Peyer's patch (tissue), 4 donors: ENCODE data around the gene EML1. TPM values are rescaled to one million over a fixed set of nuclear protein-coding genes. Genes with fewer than 3 reads are reported as not detected.

Source experiments
- DNase-seq, 3 donors: peaks; one replicate each; pipeline ENCODE4 v3.0.0-alpha.2; 2017 to 2019
- H3K27ac ChIP-seq, 4 donors: fragments of 200-600 bp; sonication (generic); one replicate each; pipeline ENCODE4 v1.5.1; 2016 to 2019
- H3K27me3 ChIP-seq, 2 donors: fragments of 200-600 bp; sonication (generic); one replicate each; pipeline ENCODE4 v1.5.1; 2019
- H3K36me3 ChIP-seq, 3 donors: fragments of 200-600 bp; sonication (generic); one replicate each; pipeline ENCODE4 v1.5.1; 2016 to 2019
- H3K4me1 ChIP-seq, 4 donors: fragments of 200-600 bp; sonication (generic); one replicate each; pipeline ENCODE4 v1.5.1; 2016 to 2019
- H3K4me3 ChIP-seq, 4 donors: fragments of 200-600 bp; sonication (generic); 1 replicate in 3 of 4; 2 replicates in 1 of 4; pipeline ENCODE4 v1.5.1; 2016 to 2019; ENCODE audit warnings: mild to moderate bottlenecking in 1 of 4
- H3K9me3 ChIP-seq, 4 donors: fragments of 200-600 bp; sonication (generic); one replicate each; pipeline ENCODE4 v1.5.1; 2016 to 2019; ENCODE audit warnings: mild to moderate bottlenecking in 1 of 4
- CTCF ChIP-seq, 6 experiments: fragments of 450-650 bp in 4 of 6; fragments of 200-600 bp in 2 of 6; sonication (generic) in 1 of 6; IDR thresholded peaks; one replicate each; pipeline ENCODE4 v1.5.1; 2017 to 2019; ENCODE audit warnings: antibody characterized with exemption in 6 of 6, mild to moderate bottlenecking in 3 of 6, moderate library complexity in 1 of 6
- POLR2A ChIP-seq, 2 donors: fragments of 450-650 bp; IDR thresholded peaks; one replicate each; pipeline ENCODE4 v1.5.1; 2017; ENCODE audit warnings: antibody characterized with exemption in 2 of 2, mild to moderate bottlenecking in 2 of 2, moderate library complexity in 2 of 2
- total RNA-seq, 4 donors: library from RNA; depleted of rRNA; stranded (reverse); fragments of >200 nt; gene quantifications; one replicate each; pipeline ENCODE4 v1.1.0, GENCODE V29; 2016

The EML1 gene
- total RNA-seq, 4 donors from 2014 or later = 12.3 to 32.2 (median 18.9) TPM

- TF ChIP-seq POLR2A (IDR thresholded peaks at IDR 0.05) = no peak
- TF ChIP-seq CTCF (IDR thresholded peaks at IDR 0.05) = no peak
- no peaks in the 10 kb centered on the region for H3K36me3 ChIP-seq
- no peaks in the 10 kb centered on the region for H3K9me3 ChIP-seq
- H3K4me3 ChIP-seq = no peak overlapping the region
- DNase-seq = no peak
- H3K27ac ChIP-seq = no peak overlapping the region
- H3K4me1 ChIP-seq = peaks cover 0 to 5% (median 0%) of the 10 kb centered on the region in 4 donors
- H3K27me3 ChIP-seq = no peaks in the 10 kb centered on the region
Measured at GRCh38 chr14:99805757-99806439, 12.7 kb downstream of the EML1 start.

- no peaks in the 10 kb centered on the region for H3K36me3 ChIP-seq
- H3K9me3 ChIP-seq = no peaks in the 10 kb centered on the region
- H3K27me3 ChIP-seq = no peaks in the 10 kb centered on the region
- H3K4me1 ChIP-seq = peaks cover 0 to 5% (median 0%) of the 10 kb centered on the region in 4 donors
- no peak for TF ChIP-seq POLR2A (IDR thresholded peaks at IDR 0.05)
- TF ChIP-seq CTCF (IDR thresholded peaks at IDR 0.05) = no peak
- DNase-seq = no peak
- H3K27ac ChIP-seq = no peak overlapping the region
- H3K4me3 ChIP-seq = no peak overlapping the region
Measured at GRCh38 chr14:99806836-99807235, 13.6 kb downstream of the EML1 start.

GRCh38 chr14:99807413-99808153 lies 14.4 kb downstream of the EML1 start:
- Histone ChIP-seq H3K4me3 (no peak overlapping the region), H3K4me1 (peaks cover 0 to 5% (median 0%) of the 10 kb centered on the region in 4 donors), H3K9me3 (no peaks in the 10 kb centered on the region), H3K36me3 (no peaks in the 10 kb centered on the region), H3K27ac (no peak overlapping the region), H3K27me3 (no peaks in the 10 kb centered on the region)
- TF ChIP-seq POLR2A (IDR thresholded peaks at IDR 0.05) (no peak), CTCF (IDR thresholded peaks at IDR 0.05) (no peak)
- no peak for DNase-seq

- H3K27me3 ChIP-seq = no peaks in the 10 kb centered on the region
- DNase-seq = no peak
- peaks cover 0 to 5% (median 0%) of the 10 kb centered on the region in 4 donors for H3K4me1 ChIP-seq
- no peaks in the 10 kb centered on the region for H3K9me3 ChIP-seq
- H3K27ac ChIP-seq = no peak overlapping the region
- H3K36me3 ChIP-seq = no peaks in the 10 kb centered on the region
- no peak for TF ChIP-seq CTCF (IDR thresholded peaks at IDR 0.05)
- TF ChIP-seq POLR2A (IDR thresholded peaks at IDR 0.05) = no peak
- H3K4me3 ChIP-seq = no peak overlapping the region
Measured at GRCh38 chr14:99808154-99808505, 14.9 kb downstream of the EML1 start.

GRCh38 chr14:99808515-99808914 lies 15.3 kb downstream of the EML1 start:
- peak overlapping the region in 1 of 4 donors; percentile 58 for H3K27ac ChIP-seq
- no peaks in the 10 kb centered on the region for H3K9me3 ChIP-seq
- TF ChIP-seq POLR2A (IDR thresholded peaks at IDR 0.05) = no peak
- TF ChIP-seq CTCF (IDR thresholded peaks at IDR 0.05) = no peak
- DNase-seq = no peak
- H3K4me3 ChIP-seq = no peak overlapping the region
- no peaks in the 10 kb centered on the region for H3K36me3 ChIP-seq
- H3K27me3 ChIP-seq = no peaks in the 10 kb centered on the region
- H3K4me1 ChIP-seq = peaks cover 0 to 5% (median 0%) of the 10 kb centered on the region in 4 donors
